NCI-H187 treated with DMSO at 0.1 percent for 48 hours (cell line): Measurements from ENCODE around the gene CD9.

Experiments used
- DNase-seq: peaks from one replicate; lab custom pipeline; 2025; lab: John Stamatoyannopoulos, UW

Gene CD9

DNA sequence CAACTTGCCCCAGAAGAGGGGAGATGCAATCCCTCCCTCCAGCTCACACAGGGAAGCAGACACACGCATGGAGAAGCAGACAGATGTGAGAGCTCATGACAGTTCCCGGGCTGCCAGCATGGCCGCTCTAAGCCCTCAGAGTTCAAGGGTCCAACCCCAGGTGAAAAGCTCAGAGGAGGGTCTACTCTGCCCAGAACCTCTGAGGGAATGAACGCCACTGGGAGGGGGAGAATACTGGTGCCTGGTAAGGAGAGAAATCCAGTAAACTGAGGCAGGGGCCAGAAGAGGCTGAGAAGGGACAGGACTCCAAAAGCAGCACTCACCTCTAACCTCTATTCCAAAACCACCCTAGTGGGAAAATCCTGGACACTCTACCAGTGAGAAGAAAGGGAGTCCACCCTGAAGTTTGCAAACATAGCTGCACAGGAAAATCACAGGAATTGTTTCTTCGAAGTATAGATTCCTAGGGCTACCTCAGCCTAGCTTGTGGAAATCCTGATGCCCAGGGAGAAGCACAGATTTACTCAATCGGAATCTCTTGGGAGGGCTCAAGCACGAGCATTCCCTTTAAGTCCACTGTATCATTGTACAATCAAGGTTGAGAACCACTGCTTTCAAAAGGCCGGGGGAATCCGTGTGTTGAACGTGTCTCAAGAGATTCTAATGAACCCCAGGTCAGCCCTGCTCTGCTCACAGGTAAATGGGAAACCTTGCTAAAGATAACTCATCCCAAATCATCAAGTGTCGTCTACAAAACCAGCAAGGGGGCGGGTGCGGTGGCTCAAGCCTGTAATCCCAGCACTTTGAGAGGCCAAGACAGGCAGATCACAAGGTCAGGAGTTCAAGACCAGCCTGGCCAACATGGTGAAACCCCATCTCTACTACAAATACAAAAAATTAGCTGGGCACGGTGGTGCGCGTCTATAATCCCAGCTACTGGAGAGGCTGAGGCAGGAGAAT is 76.0 kb downstream of the CD9 start:
- DNase-seq, result no peak

DNA sequence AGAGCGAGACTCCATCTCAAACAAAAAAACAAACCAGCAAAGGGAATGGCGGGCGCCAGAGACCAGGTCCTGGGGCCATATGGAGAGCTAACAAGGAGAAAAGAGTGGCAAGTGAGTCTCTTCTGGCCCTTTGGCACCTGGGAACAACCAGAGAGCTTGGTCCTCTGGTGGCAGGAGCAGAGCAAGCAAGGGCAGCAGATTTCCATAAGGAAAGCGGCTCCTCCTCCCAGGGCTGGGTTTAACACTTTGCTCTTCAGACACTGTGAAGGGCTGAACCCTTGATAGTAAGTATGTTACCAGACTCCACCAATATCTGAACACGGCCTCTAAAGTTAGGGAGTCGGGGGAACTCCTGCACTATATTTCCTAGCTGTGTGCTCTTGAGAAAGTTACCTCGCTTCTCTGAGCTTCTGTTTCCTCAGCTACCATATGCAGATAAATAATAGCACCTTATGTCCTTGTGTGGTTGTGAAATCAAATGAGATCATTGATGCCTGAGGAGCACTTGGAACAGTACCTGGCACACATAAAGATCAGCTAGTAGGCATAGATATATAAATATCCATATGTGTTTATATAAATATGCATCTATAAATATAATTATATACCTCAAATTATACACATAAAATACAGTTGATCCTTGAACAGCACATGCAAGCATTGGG is 76.9 kb downstream of the CD9 start:
- no peak for DNase-seq

DNA sequence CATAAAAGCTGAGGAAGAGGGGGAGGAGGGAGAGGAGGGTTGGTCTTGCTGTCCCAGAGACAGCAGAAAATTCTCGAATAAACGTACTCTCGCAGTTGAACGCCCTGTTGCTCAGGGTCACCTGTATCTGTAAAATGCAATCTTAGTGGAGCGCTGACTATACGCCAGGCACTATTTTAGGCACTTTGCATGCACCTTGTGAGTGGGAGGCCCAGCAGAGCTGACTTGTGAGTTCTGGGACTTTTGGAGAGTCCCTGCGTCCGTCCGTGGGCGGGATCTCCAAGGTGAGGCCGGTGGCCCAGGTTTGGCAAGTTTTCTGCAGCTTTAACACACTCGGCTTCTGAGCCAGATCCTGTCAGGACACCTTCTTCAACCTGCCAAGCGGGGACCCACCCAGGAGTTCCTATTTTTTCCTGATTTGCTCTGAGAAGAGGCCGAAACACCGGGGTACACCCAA is 77.8 kb downstream of the CD9 start:
- DNase-seq, result no peak

DNA sequence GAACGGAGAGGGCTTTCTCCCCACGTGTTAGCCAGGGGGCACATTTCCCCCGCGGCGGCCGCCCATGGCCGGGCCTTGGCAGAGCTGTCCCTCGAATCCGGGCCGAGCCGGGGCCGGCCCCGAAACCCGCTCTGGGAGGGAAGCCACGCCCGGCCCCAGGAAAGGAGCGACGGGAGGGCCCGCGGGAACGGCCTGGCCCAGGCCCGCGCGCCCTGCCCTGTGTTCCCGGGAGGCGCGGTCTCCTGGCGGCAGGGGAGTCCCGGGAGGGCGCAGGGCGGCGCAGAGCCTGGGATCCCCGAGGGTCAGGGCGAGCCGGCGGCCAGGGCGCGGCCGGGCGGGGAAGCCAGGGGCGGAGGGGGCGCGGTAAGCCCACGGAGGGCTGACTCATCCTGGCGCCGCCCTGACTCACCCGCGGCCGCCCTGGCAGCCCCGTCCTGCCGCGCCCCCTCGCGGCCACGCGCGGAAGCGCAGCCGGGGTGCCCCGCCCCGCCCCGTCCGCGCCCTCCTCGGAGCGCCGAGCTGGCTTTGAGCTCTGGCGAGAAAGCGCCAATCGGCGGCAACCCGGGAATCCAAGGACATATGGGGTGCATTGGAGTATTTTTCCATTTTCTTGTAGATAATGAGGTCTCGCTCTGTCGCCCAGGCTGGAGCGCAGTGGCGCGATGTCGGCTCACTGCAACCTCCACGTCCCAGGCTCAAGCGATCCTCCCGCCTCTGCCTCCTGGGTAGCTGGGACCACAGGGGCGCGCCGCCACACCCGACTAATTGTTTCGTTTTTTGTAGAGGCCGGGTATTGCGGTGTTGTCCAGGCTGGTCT is 78.4 kb downstream of the CD9 start:
- DNase-seq, result no peak

DNA sequence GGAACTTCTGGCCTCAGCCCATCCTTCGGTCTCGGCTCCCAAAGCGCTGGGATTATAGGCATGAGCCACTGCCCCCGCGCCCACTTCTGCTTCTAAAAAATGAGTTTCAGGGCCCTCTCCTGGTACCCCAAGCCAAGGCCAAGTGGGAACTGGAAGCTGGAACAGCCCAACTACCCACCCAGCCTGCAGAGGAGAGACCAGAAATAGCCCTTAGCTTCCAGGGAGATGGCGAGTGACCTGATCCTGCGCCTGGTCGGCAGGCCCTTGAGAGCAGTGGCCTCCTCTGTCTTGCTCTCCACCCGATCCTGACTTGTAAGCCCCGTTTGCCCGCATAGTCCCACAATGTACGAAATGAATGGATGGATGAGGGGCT is 79.0 kb downstream of the CD9 start:
- DNase-seq, result no peak

DNA sequence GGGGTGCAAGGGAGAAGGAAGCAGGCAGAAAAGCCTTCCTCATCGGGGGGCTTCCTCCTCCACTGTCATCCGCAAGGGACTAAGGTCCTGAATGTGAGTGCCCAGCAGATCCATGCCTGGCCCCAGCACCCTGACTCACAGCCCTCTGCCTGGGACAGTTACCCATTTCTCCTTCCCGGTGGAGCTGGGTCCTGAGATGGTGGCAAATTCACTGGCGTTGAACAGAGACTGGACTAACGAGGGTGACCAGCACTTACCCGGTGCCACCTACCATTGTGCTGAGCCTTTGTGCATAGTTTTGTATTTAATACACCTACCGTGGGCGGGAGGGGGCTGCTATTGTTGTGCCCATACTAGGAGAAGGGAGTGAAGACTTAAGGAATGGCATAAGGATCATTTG is 79.4 kb downstream of the CD9 start:
- no peak for DNase-seq

DNA sequence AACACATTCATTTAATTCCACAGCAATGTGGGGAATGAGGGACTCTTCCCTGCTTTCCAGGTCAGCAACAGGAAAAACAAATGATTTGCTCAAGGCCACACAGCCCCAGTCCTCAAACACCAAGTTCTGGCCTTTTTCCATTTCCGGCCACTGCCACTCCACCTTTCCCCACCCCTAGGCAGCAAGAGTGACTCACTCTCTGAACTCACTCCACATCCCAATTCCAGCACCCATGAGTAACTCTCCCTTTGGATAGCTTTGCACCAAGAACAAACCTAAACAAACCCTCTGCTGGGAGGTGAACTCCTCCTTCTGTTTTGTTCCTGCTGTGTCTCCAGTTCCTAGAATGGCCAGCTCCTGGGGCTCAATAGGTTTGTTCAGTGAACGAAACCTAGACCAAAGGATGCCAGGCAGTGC is 79.9 kb downstream of the CD9 start:
- no peak for DNase-seq

DNA sequence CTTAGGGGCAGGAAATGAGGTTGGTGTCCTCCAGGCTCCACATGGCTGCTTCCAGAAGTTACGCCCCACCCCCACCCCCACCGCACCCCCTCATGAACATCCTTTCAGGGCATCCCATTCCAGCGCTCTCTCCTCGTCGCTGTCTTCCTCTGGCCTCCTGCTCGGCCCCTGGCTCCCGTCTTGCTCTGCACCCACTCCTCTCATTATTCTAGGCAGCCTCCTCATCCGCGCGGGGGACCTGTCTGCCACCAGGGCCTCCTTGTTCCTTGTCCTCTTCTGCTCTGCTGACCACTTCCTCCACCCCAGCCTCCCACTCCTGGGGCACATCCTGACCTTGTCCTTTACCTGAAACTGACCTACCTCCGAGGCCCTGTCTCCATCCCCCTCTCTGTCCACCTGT is 80.5 kb downstream of the CD9 start:
- no peak for DNase-seq

DNA sequence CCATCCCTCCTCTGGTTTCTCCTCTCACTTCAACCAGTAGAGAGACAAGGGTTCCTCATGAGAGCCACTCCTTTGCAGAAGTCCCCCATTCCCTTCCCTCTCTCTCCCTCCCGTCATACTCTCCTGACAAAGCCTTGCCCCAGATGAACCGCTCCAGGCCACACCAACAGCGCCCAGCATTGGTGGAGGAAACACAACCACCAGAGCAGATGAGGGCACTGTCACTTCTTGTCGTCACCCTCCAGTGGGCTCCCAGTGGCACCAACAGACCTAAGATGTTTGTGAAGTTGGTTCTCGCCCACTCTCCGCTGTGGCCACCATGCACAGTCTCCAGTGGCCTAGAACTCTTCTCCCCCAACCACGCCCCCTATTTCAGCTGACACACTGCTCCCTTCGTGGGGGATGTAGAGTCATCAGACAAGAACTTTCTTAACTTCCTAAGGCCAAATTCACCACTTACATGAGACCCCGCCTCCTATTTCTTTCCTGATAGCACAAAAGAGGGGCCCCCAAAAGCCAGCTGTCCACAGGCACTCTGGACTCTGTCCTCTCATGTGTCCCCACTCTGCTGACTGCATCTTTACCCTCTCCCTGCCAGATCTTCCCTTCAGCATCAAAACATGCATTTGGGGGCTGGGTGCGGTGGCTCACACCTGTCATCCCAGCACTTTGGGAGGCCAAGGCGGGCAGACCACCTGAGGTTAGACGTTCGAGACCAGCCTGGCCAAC is 81.0 kb downstream of the CD9 start:
- no peak for DNase-seq

DNA sequence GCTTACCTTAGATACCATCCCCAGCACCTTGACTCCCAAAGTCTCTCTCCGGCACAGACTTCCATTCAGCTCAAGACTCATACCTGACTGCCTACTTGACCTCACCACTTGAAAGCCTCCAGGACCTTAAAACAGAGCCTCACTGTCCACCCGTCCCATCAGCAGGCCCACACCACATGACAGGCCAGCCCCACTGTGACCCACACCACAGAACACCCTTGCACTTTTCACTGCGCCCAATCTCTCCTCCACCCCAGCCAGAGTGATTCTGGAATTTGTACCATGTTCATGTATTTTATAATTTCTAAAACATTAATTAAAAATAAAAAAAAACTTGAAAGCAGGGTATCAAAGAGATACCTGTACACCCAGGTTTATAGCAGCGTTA is 82.2 kb downstream of the CD9 start:
- DNase-seq, result no peak

DNA sequence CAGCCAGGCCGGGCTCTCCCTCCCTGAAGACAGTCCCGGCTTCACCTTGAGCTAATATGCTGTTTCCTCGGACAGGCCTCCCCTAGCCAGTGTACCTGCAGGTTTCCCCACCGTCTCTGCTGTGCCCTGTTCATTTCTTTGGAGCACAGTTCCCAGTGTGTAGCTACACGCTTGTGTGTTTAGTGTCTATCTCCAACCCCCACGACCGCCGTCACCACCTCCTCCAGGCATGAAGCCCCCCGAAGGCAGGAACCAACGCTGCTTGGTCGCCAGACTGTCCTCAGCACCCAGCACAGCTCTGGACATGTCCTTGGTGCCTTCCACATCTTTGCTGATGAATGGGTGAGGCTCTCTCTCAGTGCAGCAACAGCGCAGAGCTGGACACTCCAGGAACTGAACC is 84.1 kb downstream of the CD9 start:
- DNase-seq, result no peak

DNA sequence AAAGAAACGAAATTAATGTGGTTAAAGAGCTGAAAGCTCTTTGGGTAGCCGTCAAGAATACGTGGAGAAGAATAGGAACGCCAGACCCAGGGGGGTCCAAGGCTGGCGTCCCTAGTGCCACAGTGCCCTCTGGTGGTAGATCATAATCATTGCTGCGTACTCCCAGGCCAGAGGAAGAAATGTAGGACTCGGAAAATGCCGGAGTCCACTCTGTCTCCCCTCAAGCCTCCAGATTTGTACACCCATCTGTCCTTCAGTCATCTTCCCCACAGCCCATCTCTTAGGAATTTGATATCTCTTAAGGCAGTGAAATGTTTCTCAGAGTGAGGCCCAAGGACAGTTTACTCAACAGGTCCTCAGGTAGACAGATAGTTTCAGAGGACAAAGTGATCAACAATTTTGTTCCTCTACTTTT is 84.9 kb downstream of the CD9 start:
- DNase-seq, result peak; percentile 26

DNA sequence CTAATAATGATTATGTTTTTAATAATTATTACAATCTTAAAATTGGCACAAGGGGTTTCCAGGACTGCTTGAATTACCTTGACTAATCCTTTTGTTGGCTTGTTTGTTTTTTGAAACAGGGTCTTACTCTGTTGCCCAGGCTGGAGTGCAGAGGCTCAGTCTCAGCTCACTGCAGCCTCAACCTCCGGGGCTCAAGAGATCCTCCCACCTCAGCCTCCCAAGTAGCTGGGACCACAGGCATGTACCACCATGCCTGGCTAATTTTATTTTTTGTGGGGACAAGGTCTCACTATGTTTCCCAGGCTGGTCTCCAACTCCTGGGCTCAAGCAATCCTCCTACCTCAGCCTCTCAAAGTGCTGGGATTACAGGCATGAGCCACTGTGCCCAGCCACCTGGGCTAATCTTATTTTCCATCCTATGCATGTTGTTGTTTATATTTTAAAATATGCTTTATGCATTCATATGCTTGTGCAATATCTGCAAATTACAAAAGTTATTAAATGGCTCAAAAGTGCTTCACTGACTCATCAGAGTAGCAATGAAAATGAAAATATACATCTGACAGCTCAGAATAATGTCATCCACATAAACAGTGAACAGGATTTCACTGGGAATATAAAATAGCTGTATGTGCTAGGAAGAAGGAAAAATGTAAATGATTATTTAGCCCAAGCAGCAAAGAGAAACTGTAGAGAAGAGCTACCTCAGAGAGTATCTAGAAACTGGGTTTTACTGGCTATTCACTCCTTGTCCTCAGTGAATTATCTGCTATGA is 85.5 kb downstream of the CD9 start:
- DNase-seq, result no peak
